NCI-H82 (cell line): ENCODE results near the gene POLR3E.
A peak's percentile ranks its signal among the peaks of the same experiment; 100 is the strongest.
"Not testable (repeated sequence)": the region's sequence is repeated elsewhere in the genome, so short reads cannot be mapped to it uniquely, and the experiment has no call there.

Source experiments
- DNase-seq: peaks from one replicate; lab custom pipeline; 2025; lab: John Stamatoyannopoulos, UW

Gene POLR3E

DNA sequence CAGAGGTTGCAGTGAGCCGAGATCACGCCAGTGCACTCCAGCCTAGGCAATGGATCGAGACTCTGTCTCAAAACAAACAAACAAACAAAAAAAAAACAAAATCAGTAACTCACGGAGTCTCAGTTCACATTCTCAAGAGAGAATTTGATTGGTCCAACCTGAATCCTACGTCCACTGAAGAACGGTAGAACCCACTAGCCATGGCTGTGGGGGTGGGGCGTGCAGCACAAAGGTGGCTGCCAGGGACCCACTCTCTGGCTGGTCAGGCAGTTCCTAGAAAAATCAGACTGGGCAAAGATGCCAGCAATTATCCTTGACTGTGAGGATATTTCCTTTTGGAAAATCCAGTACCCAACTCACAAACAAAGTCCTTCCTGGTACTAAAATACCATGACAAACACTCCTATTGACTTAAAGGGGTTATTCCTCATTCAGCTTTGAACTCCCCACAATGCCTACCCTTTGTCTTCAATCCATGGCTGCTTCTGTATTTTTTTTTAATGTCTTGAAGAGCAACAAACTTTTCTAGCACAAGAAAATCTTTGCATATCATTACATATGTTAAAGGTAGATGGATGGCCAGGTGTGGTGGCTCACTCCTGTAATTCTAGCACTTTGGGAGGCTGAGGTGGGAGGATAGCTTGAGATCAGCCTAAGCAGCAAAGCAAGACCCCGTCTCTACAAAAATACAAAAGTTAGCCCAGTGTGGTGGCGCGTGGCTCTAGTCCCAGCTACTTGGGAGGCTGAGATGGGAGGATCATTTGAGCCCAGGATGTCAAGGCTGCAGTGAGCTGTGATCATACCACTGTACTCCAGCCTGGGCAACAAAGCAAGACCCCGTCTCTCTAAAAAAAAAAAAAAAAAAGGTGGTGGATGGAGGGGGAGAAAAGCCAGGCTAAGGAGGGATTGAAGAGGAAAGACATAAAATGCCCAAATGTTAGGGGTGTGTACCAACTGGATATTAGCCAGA is 3.8 kb upstream of the POLR3E start:
- no peak for DNase-seq

- DNase-seq = peak; percentile 96
Measured at GRCh38 chr16:22296225-22297113, 740 bp upstream of the POLR3E start.

GRCh38 chr16:22297871-22298733 is 893 bp downstream of the POLR3E start:
- peak; percentile 91 for DNase-seq

GRCh38 chr16:22299036-22299435 is 1.8 kb downstream of the POLR3E start:
- no peak for DNase-seq

GRCh38 chr16:22300427-22301071 is 3.3 kb downstream of the POLR3E start:
- peak; percentile 75 for DNase-seq

- DNase-seq = not testable (repeated sequence)
Measured at GRCh38 chr16:22301423-22301822, 4.2 kb downstream of the POLR3E start.

DNA sequence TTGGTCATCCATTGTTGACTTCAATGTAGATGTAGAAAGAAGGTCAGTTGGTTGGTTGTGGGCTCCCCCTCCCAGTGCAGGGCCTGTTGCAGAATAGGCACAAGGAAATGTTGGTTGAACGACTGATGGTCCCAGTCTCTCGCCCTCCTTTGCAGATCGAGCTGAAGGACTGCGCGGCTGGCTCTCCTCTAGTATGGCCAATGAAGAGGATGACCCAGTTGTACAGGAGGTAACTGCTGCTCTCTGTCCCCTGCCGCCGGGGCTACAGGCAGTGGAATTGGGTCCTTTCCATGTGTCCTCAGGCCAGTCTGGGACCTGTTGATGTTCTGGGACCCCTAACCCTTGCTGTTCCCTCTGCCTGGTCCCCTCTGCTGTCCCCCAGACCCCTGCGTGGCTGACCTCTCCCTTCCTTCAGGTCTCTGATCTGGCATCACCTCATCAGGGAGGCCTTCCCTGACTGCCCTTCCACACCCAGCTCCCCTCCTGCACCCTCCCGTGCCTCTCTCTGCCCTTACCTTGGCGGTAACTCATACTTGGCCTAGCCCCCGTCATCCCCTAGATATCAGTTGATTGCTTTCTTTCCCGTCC is 5.7 kb downstream of the POLR3E start:
- DNase-seq = no peak

DNA sequence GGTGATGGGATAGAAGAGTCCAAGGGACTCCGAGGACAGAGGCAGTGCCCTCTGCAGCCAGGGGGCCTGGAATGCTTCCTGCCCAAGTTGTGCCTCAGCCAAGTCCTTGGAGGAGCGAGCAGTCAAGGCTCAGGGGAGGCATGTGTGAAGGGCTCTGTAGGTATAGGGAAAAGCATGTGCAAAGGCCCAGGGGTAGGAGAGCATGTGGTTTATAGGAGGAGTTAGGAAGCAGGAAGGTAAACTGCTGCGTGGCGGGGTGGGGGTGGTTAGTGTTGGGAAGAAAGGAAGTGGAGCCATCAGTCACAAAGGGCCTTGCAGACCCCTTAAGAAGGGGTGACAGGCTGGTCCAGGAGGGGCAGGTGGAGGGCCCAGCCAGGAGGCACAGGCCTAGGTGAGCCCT is 7.2 kb downstream of the POLR3E start:
- no peak for DNase-seq

DNA sequence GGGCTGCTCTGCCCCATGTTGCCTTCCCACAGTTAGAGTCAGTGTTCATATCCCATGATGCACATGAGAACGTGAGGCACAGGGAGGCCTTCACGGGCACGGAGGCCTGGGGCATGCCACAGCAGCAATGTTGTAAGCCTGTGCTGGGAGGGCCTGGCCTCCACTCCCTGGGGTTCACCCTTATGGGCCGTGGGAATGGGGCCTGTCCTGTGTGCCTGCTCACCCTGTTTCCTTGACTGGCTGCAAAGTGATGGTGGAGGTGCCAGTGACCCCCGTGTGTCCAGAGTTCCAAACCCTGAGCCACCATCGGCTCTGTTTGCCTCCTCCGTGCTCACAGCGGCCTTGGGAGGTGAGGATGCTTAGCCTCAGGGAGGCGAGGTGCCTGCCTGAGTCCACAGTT is 9.6 kb downstream of the POLR3E start:
- DNase-seq = no peak

GRCh38 chr16:22307838-22308237 is 10.6 kb downstream of the POLR3E start:
- DNase-seq = no peak

DNA sequence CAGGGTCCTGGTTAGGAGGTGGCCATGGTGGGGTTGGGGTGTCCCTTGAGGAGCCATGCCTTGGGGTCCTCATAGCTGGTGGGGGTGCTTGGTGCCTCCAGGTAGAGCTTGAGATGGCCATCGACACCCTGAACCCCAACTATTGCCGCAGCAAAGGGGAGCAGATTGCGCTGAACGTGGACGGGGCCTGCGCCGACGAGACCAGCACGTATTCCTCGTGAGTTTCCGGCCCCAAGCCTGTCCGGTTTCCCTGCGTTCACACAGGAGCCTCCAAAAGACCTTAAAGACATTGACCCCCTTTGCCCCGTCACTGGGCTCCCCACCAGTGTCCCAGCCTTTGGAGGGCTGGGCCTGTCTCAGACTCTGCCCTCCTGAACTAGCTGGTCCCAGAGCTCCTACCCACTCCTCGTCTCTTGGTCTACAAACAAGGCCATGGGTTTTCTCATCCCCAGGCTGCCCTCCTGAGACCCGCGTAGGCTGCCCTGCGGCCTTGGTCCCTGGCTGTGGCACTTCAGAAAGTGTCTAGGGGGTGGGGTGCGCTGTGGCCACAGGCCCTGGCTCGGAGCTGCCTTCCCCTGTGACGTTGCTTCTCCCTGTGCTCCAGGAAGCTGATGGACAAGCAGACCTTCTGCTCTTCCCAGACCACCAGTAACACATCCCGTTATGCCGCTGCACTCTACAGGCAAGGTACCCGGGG is 11.8 kb downstream of the POLR3E start:
- no peak for DNase-seq

- DNase-seq = no peak
Measured at GRCh38 chr16:22311520-22311919, 14.3 kb downstream of the POLR3E start.

DNA sequence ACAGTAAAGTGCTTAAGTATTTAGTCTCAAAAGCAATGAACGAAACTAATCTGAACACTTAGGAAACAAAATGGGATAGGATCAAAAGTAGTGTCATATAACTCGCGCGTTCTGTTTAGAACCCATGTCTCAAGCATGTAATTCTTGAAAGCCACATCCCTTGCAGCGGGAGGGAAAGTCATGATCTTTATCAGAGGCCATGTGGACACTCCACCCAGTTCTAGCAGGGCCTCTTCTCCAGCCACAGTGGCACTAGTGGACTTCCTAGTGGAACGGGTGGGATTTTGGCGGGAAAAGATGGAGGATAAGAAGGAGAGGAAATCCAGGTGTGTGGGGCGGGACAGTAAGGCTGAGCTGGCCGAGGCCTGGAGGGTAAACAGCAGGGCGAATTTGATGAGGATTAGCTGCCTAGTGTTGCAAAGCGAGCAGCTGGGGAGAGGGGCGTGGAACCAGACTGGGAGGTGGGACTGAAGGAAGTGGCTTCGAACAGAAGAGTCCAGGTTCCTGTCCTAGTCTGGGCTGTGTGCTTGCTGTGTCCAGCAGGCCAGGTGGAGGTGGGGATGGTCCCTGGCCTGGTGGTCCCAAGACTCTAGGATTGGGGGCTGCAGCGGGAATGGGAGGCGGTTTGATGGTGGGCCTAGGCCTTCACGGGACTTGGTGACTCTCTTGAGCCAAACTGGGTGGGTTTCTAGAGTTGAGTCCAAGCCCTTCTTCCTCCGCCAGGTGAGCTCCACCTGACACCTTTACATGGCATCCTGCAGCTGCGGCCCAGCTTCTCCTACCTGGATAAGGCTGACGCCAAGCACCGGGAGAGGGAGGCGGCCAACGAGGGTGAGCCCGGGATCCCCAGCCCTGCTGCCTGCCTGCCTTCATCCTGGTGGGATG is 15.9 kb downstream of the POLR3E start:
- peak; percentile 96 for DNase-seq

DNA sequence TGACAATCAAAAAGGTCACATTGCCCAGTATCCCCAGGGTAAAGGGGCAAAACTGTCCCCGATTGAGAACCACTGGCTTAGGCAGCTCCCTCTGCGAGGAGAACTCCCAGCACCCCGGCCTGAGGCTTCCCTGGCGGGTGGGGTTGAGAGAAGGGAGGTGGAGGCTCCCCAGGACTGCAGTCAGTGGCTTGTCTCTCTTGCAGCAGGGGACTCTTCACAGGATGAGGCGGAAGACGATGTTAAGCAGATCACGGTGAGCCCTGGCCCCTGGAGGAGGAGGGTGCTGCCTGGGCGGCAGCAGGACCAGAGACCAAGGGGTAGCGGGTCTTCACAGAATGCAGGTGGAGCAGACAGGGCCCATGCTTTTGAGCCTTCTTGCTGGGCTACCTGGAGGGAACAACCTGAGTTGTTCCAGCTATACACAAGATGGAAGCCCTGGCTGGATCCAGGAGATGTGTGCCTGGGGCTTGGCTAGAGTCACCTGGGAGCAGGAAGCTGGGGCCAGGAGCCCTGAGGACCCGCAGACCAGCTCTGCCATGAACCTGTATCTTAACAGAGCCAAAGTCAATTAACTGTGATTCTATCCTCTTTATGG is 16.8 kb downstream of the POLR3E start:
- DNase-seq = no peak

- DNase-seq = peak; percentile 66
Measured at GRCh38 chr16:22314661-22315626, 17.7 kb downstream of the POLR3E start.

- no peak for DNase-seq
Measured at GRCh38 chr16:22315979-22316378, 18.8 kb downstream of the POLR3E start.

DNA sequence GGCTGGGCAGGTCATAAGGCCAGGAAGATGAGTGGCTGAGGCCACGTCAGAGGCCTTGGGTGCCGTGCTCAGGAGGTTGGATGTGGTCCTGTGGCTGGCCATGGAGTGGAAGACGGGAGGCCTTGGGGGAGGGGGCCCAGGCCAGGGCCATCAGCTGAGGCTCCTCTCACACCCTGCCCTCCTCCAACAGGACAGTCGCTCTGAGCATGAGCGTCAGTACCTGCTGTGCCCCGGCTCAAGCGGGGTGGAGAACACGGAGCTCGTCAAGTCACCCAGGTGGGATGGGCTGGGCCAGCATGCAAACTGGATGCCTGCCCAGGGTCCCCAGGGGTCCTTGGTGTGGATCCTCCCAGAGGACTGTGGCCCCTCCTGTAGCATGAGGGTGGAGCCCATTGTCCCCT is 19.2 kb downstream of the POLR3E start:
- DNase-seq = no peak
